GM12878 (cell line): ENCODE data around the gene WNT11. TPM values are rescaled to one million over a fixed set of nuclear protein-coding genes. Genes with fewer than 3 reads are reported as not detected.

Experiments used
- ATAC-seq: fragments of 200-7000 bp; cut with Tn5 transposase; 3 replicates; pipeline ENCODE4 v1.9.1; 2020; ENCODE audit warnings: mild to moderate bottlenecking, moderate library complexity
- BruUV-seq: library from RNA; stranded (reverse); fragments of 400-500 nt; replicated peaks from 2 replicates; lab custom pipeline; 2021; lab: Mats Ljungman, UMichigan
- CTCF ChIA-PET: fragments of 300-600 bp; sonication (Branson Sonifier 250); formaldehyde crosslinking; extraction: SDS; loops from one replicate; lab custom pipeline; 2021; ENCODE audit warnings: inconsistent platforms; lab: Yijun Ruan, JAX
- POLR2A ChIA-PET: fragments of 350-600 bp; formaldehyde crosslinking; extraction: SDS; loops from one replicate; lab custom pipeline; 2021; ENCODE audit warnings: inconsistent platforms; lab: Charles Lee
- RAD21 ChIA-PET: fragments of 300-600 bp; sonication (Branson Sonifier 250); formaldehyde crosslinking; loops from one replicate; lab custom pipeline; 2023; ENCODE audit warnings: antibody characterized with exemption; ENCODE audit not compliant: unreplicated experiment; lab: Charles Lee
- SMC1A ChIA-PET: fragments of 300-600 bp; sonication (Branson Sonifier 250); formaldehyde crosslinking; loops from one replicate; lab custom pipeline; 2023; ENCODE audit not compliant: unreplicated experiment, uncharacterized antibody; lab: Charles Lee
- DNase-seq: peaks from one replicate; pipeline ENCODE4 v3.0.0-alpha.2; 2011; ENCODE audit warnings: low read depth, low spot score
- FAIRE-seq: peaks from 3 replicates; lab custom pipeline; 2011; peaks lifted over from hg19 to GRCh38; lab: Jason Lieb, UNC
- H2AFZ ChIP-seq: 2 replicates; pipeline ENCODE4 v1.6.0; 2011; ENCODE audit warnings: low read depth, low read length, control low read depth; ENCODE audit not compliant: control insufficient read depth
- H3K27ac ChIP-seq: 2 replicates; pipeline ENCODE4 v1.5.1; 2011; ENCODE audit warnings: control low read depth; ENCODE audit not compliant: control insufficient read depth, insufficient read depth
- H3K27me3 ChIP-seq, 2 experiments: replicated peaks in 1 of 2; 2 replicates each; pipeline versions ENCODE4 v1.6.0 to v1.6.1; 2011; ENCODE audit warnings: low read length in 1 of 2; ENCODE audit not compliant: control insufficient read depth in 2 of 2, insufficient read depth in 2 of 2
- H3K36me3 ChIP-seq, 2 experiments: 2 replicates each; pipeline ENCODE4 v1.5.1; 2011; ENCODE audit warnings: low read length in 1 of 2; ENCODE audit not compliant: control insufficient read depth in 2 of 2, insufficient read depth in 2 of 2
- H3K4me1 ChIP-seq: 2 replicates; pipeline ENCODE4 v1.6.1; 2011; ENCODE audit warnings: mild to moderate bottlenecking, low read length, moderate library complexity, mixed read lengths; ENCODE audit not compliant: control insufficient read depth, insufficient read depth
- H3K4me2 ChIP-seq: 2 replicates; pipeline ENCODE4 v1.6.0; 2011; ENCODE audit warnings: control low read depth; ENCODE audit not compliant: control insufficient read depth, insufficient read depth
- H3K4me3 ChIP-seq: fragments of 200-600 bp; sonication (generic); 2 replicates; pipeline ENCODE4 v1.5.1; 2016
- H3K79me2 ChIP-seq: 2 replicates; pipeline ENCODE4 v1.6.0; 2011; ENCODE audit warnings: low read length; ENCODE audit not compliant: control insufficient read depth, insufficient read depth
- H3K9ac ChIP-seq: 2 replicates; pipeline ENCODE4 v1.8.0; 2011; ENCODE audit warnings: low read length, control low read depth, mixed read lengths; ENCODE audit not compliant: control insufficient read depth, insufficient read depth
- H3K9me3 ChIP-seq: replicated peaks from 3 replicates; pipeline ENCODE4 v1.5.1; 2011; ENCODE audit warnings: mild to moderate bottlenecking, low read length; ENCODE audit not compliant: control insufficient read depth, insufficient read depth
- H4K20me1 ChIP-seq: 2 replicates; pipeline ENCODE4 v1.6.0; 2011; ENCODE audit not compliant: control insufficient read depth, insufficient read depth
- BHLHE40 ChIP-seq, 2 experiments: fragments of 450-650 bp in 1 of 2; IDR thresholded peaks; 2 replicates each; pipeline ENCODE4 v1.6.1; 2011 to 2017; ENCODE audit warnings: low read depth in 2 of 2, borderline replicate concordance in 1 of 2, improper control_type of control experiment in 1 of 2, low read length in 1 of 2, mild to moderate bottlenecking in 1 of 2
- IKZF2 ChIP-seq, 2 experiments: fragments of 450-650 bp; IDR thresholded peaks; 2 replicates each; pipeline ENCODE4 v1.6.1; 2017; ENCODE audit warnings: mild to moderate bottlenecking in 2 of 2, moderate library complexity in 2 of 2
- MYB ChIP-seq: fragments of 150-350 bp; IDR thresholded peaks from 2 replicates; pipeline ENCODE4 v1.6.1; 2014; ENCODE audit warnings: mild to moderate bottlenecking, low read depth, low read length, borderline replicate concordance
- POLR2AphosphoS2 ChIP-seq: IDR thresholded peaks from 2 replicates; pipeline ENCODE4 v1.6.1; 2011; ENCODE audit warnings: low read depth, mild to moderate bottlenecking, low read length, improper control_type of control experiment, moderate library complexity
- RELA ChIP-seq: fragments of 450-650 bp; IDR thresholded peaks from 2 replicates; pipeline ENCODE4 v1.8.0; 2014; ENCODE audit warnings: borderline replicate concordance; ENCODE audit not compliant: partially characterized antibody
- WGBS: methylation state at CpG from one replicate; pipeline ENCODE4 v1.1.6; 2016; ENCODE audit warnings: low lambda C conversion rate; ENCODE audit not compliant: insufficient replicate concordance, insufficient coverage; ENCODE audit errors: missing lambda C conversion rate; 5-methylcytosine and 5-hydroxymethylcytosine counted together
- in situ Hi-C: fragments of 300-500 bp; cut with MboI; formaldehyde crosslinking; loops from 9 replicates; pipeline ENCODE4 v1.14.3; 2018; ENCODE audit warnings: mixed read lengths
- intact Hi-C: fragments of 100-400 bp; cut with micrococcal nuclease; formaldehyde crosslinking; loops from one replicate; pipeline ENCODE4 v1.14.2; 2022; ENCODE audit not compliant: unreplicated experiment
- polyA plus RNA-seq, 11 experiments: library from polyadenylated mRNA; depleted of rRNA in 4 of 11; unstranded in 6 of 11; stranded (reverse) in 5 of 11; fragments of >200 nt; fragmentation: Nextera tagmentation in 4 of 11; fragmentation: Illumina TruSeq in 1 of 11; extraction: Ambion mirVana in 4 of 11; extraction: Trizol in 1 of 11; gene quantifications; 1 replicate in 1 of 11; 2 replicates in 10 of 11; pipeline versions ENCODE4 v1.2.1 to v1.2.3, GENCODE V29; 2011 to 2016; ENCODE audit warnings: inconsistent platforms in 2 of 11, missing spikeins in 2 of 11, low read depth in 1 of 11
- total RNA-seq, 4 experiments: library from RNA; depleted of rRNA in 3 of 4; stranded (reverse); fragments of >200 nt in 3 of 4; fragmentation: Illumina TruSeq in 1 of 4; extraction: Trizol in 1 of 4; gene quantifications; 2 replicates each; pipeline versions ENCODE4 v1.2.1 to v1.2.3, GENCODE V29; 2013 to 2021
- TF ChIP-seq, protein P1 (sequence below): IDR thresholded peaks from 2 replicates; pipeline ENCODE4 v1.6.1; 2011; ENCODE audit warnings: low read depth, low read length, improper control_type of control experiment, borderline replicate concordance
- TF ChIP-seq, protein P2 (sequence below): fragments of 450-650 bp; IDR thresholded peaks from 2 replicates; pipeline ENCODE4 v1.6.1; 2017; ENCODE audit warnings: mild to moderate bottlenecking
- TF ChIP-seq, protein P3 (sequence below): IDR thresholded peaks from 2 replicates; pipeline ENCODE4 v1.6.1; 2012; ENCODE audit warnings: low read length, inconsistent platforms

Gene WNT11
- total and polyA plus RNA-seq, 10 of the 15 experiments (the other 5 are each of a cell fraction or from before 2014, with no cell fraction given): 0.05 to 0.19 TPM; not detected in 8

DNA sequence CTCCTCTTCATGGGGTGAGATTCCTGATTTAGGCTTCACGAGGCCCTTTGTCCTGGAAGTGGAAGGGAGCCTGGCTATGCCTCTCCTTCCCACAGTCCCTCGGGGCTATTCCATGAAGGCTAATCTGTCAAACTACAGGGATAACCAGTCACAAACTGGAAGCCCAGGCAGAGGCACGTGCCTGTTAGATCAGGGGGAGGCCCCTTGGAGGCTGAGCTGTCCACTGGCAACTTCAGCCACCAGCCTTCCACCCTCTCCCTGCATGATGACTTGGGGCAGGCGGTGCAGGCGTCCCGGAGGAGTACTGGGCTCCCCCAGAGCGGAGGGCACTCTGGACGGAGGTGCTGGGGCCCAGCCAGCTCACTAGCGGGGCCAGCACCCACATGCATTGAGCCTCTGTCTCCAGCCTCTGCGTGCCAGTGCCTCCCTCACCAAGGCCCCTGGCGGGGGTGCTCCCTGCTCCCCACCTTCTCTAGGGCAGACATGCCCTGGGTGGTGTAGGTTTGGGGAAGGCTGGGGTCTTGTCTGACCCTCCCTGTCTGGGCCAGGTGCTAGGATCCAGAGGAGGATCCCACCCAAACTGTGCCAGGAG is 42.9 kb downstream of the WNT11 start:
- in situ Hi-C loops: no loop called here
- no peaks in the 10 kb centered on the region for H3K79me2 ChIP-seq
- no peak overlapping the region for H3K9ac ChIP-seq
- POLR2A ChIA-PET: no interaction called here
- H3K27me3 ChIP-seq: no peaks in the 10 kb centered on the region; a peak in 1 of 4 replicates
- FAIRE-seq (no peak), ATAC-seq (no peak), DNase-seq (no peak)
- H3K27ac ChIP-seq: no peak overlapping the region
- H3K9me3 ChIP-seq: no peaks in the 10 kb centered on the region
- SMC1A ChIA-PET: no interaction called here
- H3K4me1 ChIP-seq: peaks cover 4% of the 10 kb centered on the region; the same call in 1 of the 2 replicates
- intact Hi-C loops: no loop called here
- no peak overlapping the region for H3K4me2 ChIP-seq
- CTCF ChIA-PET: interaction anchor here (1.3 kb wide), 1 partner anchor 10 kb away, joined by 7 read pairs; no protein-coding TSS in a partner anchor
- RAD21 ChIA-PET: no interaction called here
- WGBS: 51% methylated on average over 11 of the region's 11 CpGs
- TF ChIP-seq POLR2AphosphoS2 (no peak), BHLHE40 (IDR thresholded peaks at IDR 0.05; ENCODE audit: borderline replicate concordance in 1 of 2, low read depth in 2 of 2, low read length in 1 of 2) (peak in 1 of 2 experiments; percentile 54; a peak in 1 of 4 replicates)
- H3K36me3 ChIP-seq: no peaks in the 10 kb centered on the region
- H3K4me3 ChIP-seq: no peak overlapping the region
- no peaks in the 10 kb centered on the region for H4K20me1 ChIP-seq
- no TSS peak for BruUV-seq
- no peak overlapping the region for H2AFZ ChIP-seq

DNA sequence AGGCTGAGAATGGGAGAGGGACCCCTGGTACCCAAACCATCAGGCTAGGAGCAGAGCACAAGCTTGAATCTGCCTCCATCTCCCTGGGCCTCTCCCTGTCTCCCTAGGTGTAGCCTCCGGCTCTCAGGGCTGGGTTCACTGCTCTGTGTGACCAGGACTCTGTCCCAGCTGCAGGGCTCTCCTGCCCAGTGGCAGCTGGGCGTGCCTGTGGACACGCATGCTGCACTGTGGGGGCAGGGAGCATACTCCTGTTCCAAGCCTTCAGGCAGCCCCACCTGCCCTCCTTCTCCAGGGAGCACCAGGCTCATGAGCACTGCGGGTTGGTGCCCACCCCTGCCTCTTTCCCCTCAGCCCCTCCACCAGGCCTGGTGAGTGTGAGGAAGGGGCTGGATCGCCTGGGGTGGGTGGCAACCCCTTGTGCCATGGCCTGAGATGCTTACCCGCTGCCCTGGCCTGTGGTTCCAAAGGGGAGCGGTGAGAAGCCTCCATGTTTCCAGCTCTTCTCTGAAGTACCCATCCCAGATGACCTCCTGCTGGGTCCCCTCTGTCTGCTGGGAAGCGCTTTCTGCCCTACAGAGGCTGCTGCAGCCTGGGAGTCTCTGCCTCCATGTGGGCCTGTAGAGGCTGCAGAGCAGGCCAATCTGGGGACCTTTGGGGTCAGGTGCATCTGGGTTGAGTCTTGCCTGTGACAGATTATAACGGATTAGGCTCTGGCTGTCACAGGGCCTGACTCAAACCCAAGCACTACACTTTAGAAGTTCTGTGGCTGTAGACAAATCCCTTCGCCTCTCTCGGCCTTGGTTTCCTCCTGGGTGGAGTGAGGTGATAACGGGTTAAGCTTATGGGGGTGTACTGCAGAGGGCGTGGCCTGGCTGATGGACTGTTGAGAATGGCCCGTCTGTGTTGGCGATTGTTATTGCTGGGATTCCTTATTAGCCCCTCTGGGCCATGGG is 43.7 kb downstream of the WNT11 start:
- ChIA-PET SMC1A (no interaction called here), RAD21 (no interaction called here), POLR2A (no interaction called here), CTCF (no interaction called here)
- intact Hi-C loops: no loop called here
- DNase-seq: no peak
- in situ Hi-C loops: no loop called here
- Histone ChIP-seq H3K4me1 (peaks cover 4% of the 10 kb centered on the region; the same call in 1 of the 2 replicates), H3K36me3 (no peaks in the 10 kb centered on the region), H3K9ac (no peak overlapping the region), H3K27ac (no peak overlapping the region), H2AFZ (no peak overlapping the region), H3K4me3 (no peak overlapping the region), H3K9me3 (no peaks in the 10 kb centered on the region), H3K27me3 (no peaks in the 10 kb centered on the region; a peak in 1 of 4 replicates), H3K4me2 (no peak overlapping the region), H4K20me1 (no peaks in the 10 kb centered on the region), H3K79me2 (no peaks in the 10 kb centered on the region)
- WGBS: 56% methylated on average over 15 of the region's 15 CpGs
- no peak for FAIRE-seq
- BruUV-seq: no TSS peak
- ATAC-seq: no peak
- TF ChIP-seq, protein P1, sequence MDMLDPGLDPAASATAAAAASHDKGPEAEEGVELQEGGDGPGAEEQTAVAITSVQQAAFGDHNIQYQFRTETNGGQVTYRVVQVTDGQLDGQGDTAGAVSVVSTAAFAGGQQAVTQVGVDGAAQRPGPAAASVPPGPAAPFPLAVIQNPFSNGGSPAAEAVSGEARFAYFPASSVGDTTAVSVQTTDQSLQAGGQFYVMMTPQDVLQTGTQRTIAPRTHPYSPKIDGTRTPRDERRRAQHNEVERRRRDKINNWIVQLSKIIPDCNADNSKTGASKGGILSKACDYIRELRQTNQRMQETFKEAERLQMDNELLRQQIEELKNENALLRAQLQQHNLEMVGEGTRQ: no peak
- no peak for TF ChIP-seq IKZF2 (IDR thresholded peaks at IDR 0.05)
- no peak for TF ChIP-seq RELA
- TF ChIP-seq, protein P2, sequence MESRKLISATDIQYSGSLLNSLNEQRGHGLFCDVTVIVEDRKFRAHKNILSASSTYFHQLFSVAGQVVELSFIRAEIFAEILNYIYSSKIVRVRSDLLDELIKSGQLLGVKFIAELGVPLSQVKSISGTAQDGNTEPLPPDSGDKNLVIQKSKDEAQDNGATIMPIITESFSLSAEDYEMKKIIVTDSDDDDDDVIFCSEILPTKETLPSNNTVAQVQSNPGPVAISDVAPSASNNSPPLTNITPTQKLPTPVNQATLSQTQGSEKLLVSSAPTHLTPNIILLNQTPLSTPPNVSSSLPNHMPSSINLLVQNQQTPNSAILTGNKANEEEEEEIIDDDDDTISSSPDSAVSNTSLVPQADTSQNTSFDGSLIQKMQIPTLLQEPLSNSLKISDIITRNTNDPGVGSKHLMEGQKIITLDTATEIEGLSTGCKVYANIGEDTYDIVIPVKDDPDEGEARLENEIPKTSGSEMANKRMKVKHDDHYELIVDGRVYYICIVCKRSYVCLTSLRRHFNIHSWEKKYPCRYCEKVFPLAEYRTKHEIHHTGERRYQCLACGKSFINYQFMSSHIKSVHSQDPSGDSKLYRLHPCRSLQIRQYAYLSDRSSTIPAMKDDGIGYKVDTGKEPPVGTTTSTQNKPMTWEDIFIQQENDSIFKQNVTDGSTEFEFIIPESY: no peak
- TF ChIP-seq MYB: no peak
- TF ChIP-seq, protein P3, sequence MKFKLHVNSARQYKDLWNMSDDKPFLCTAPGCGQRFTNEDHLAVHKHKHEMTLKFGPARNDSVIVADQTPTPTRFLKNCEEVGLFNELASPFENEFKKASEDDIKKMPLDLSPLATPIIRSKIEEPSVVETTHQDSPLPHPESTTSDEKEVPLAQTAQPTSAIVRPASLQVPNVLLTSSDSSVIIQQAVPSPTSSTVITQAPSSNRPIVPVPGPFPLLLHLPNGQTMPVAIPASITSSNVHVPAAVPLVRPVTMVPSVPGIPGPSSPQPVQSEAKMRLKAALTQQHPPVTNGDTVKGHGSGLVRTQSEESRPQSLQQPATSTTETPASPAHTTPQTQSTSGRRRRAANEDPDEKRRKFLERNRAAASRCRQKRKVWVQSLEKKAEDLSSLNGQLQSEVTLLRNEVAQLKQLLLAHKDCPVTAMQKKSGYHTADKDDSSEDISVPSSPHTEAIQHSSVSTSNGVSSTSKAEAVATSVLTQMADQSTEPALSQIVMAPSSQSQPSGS: no peak
